Activated T-cell treated with anti-CD3 and anti-CD28 coated beads, Interleukin-2, amount 50 U/mL, for 24 hours (primary cell): ENCODE data around the gene ATG2B.

Experiments
- DNase-seq: peaks from one replicate; pipeline ENCODE4 v3.0.0-alpha.2; 2020
- H3K27ac Mint-ChIP-seq: 2 replicates; pipeline ENCODE4 v1.8.0; 2020; ENCODE audit warnings: mild to moderate bottlenecking, mixed read lengths
- H3K27me3 Mint-ChIP-seq: 2 replicates; pipeline ENCODE4 v1.8.0; 2020; ENCODE audit warnings: mixed read lengths
- H3K36me3 Mint-ChIP-seq: 2 replicates; pipeline ENCODE4 v1.8.0; 2020; ENCODE audit warnings: low read depth, mixed read lengths
- H3K4me1 Mint-ChIP-seq: 2 replicates; pipeline ENCODE4 v1.8.0; 2020; ENCODE audit warnings: low read depth, mixed read lengths
- H3K4me3 Mint-ChIP-seq: 2 replicates; pipeline ENCODE4 v1.8.0; 2020; ENCODE audit warnings: mild to moderate bottlenecking, moderate library complexity, mixed read lengths
- H3K9me3 Mint-ChIP-seq: 2 replicates; pipeline ENCODE4 v1.8.0; 2020; ENCODE audit warnings: mixed read lengths

ATG2B gene

GRCh38 chr14:96390965-96391292, 27.8 kb upstream of the ATG2B start:
- Mint-ChIP-seq H3K9me3 (no peaks in the 10 kb centered on the region), H3K36me3 (peaks cover 7% of the 10 kb centered on the region), H3K4me3 (peak overlapping the region; percentile 86), H3K27me3 (peaks cover 4% of the 10 kb centered on the region), H3K27ac (peak overlapping the region; percentile 89), H3K4me1 (peaks cover 15% of the 10 kb centered on the region)
- DNase-seq = no peak

GRCh38 chr14:96385385-96385784, 22.2 kb upstream of the ATG2B start:
- Mint-ChIP-seq H3K36me3 (peaks cover 48% of the 10 kb centered on the region), H3K9me3 (no peaks in the 10 kb centered on the region), H3K4me3 (no peak overlapping the region), H3K27me3 (peaks cover 4% of the 10 kb centered on the region), H3K27ac (no peak overlapping the region), H3K4me1 (peaks cover 5% of the 10 kb centered on the region)
- no peak for DNase-seq

GRCh38 chr14:96384740-96385139, 21.6 kb upstream of the ATG2B start:
- Mint-ChIP-seq H3K36me3 (peaks cover 48% of the 10 kb centered on the region), H3K27me3 (no peaks in the 10 kb centered on the region), H3K4me1 (peaks cover 6% of the 10 kb centered on the region), H3K27ac (no peak overlapping the region), H3K9me3 (no peaks in the 10 kb centered on the region), H3K4me3 (no peak overlapping the region)
- no peak for DNase-seq

GRCh38 chr14:96384053-96384452, 20.9 kb upstream of the ATG2B start:
- no peak for DNase-seq
- H3K9me3 Mint-ChIP-seq = no peaks in the 10 kb centered on the region
- H3K4me3 Mint-ChIP-seq = no peak overlapping the region
- no peaks in the 10 kb centered on the region for H3K27me3 Mint-ChIP-seq
- H3K36me3 Mint-ChIP-seq = peaks cover 48% of the 10 kb centered on the region
- peaks cover 6% of the 10 kb centered on the region for H3K4me1 Mint-ChIP-seq
- H3K27ac Mint-ChIP-seq = no peak overlapping the region

GRCh38 chr14:96383445-96383844, 20.3 kb upstream of the ATG2B start:
- peaks cover 48% of the 10 kb centered on the region for H3K36me3 Mint-ChIP-seq

GRCh38 chr14:96380735-96381134, 17.6 kb upstream of the ATG2B start:
- peaks cover 39% of the 10 kb centered on the region for H3K36me3 Mint-ChIP-seq
- no peaks in the 10 kb centered on the region for H3K9me3 Mint-ChIP-seq
- DNase-seq = no peak
- peaks cover 8% of the 10 kb centered on the region for H3K4me1 Mint-ChIP-seq
- no peak overlapping the region for H3K4me3 Mint-ChIP-seq
- H3K27ac Mint-ChIP-seq = no peak overlapping the region
- no peaks in the 10 kb centered on the region for H3K27me3 Mint-ChIP-seq

More at GRCh38 chr14:96383445-96383844, 20.3 kb upstream of the ATG2B start:
- peaks cover 6% of the 10 kb centered on the region for H3K4me1 Mint-ChIP-seq
- no peak for DNase-seq
- H3K9me3 Mint-ChIP-seq = no peaks in the 10 kb centered on the region
- no peak overlapping the region for H3K27ac Mint-ChIP-seq
- H3K27me3 Mint-ChIP-seq = no peaks in the 10 kb centered on the region
- no peak overlapping the region for H3K4me3 Mint-ChIP-seq

- peaks cover 8% of the 10 kb centered on the region for H3K36me3 Mint-ChIP-seq
- H3K27ac Mint-ChIP-seq = no peak overlapping the region
- no peaks in the 10 kb centered on the region for H3K9me3 Mint-ChIP-seq
- H3K27me3 Mint-ChIP-seq = no peaks in the 10 kb centered on the region
- H3K4me3 Mint-ChIP-seq = no peak overlapping the region
- DNase-seq = no peak
- H3K4me1 Mint-ChIP-seq = peaks cover 9% of the 10 kb centered on the region
These were observed 13.0 kb upstream of the ATG2B start for GRCh38 chr14:96376093-96376492.

GRCh38 chr14:96373538-96373937, 10.4 kb upstream of the ATG2B start:
- H3K4me1 Mint-ChIP-seq = peaks cover 9% of the 10 kb centered on the region
- peaks cover 11% of the 10 kb centered on the region for H3K36me3 Mint-ChIP-seq
- H3K27ac Mint-ChIP-seq = no peak overlapping the region
- DNase-seq = no peak
- no peaks in the 10 kb centered on the region for H3K9me3 Mint-ChIP-seq
- no peaks in the 10 kb centered on the region for H3K27me3 Mint-ChIP-seq
- no peak overlapping the region for H3K4me3 Mint-ChIP-seq

GRCh38 chr14:96370528-96370927, 7.4 kb upstream of the ATG2B start:
- Mint-ChIP-seq H3K27ac (no peak overlapping the region), H3K4me3 (no peak overlapping the region), H3K27me3 (no peaks in the 10 kb centered on the region), H3K36me3 (peaks cover 12% of the 10 kb centered on the region), H3K4me1 (peaks cover 26% of the 10 kb centered on the region), H3K9me3 (no peaks in the 10 kb centered on the region)
- DNase-seq = no peak

GRCh38 chr14:96368534-96368933, 5.4 kb upstream of the ATG2B start:
- H3K4me3 Mint-ChIP-seq = no peak overlapping the region
- H3K27me3 Mint-ChIP-seq = no peaks in the 10 kb centered on the region
- peaks cover 14% of the 10 kb centered on the region for H3K36me3 Mint-ChIP-seq
- peaks cover 37% of the 10 kb centered on the region for H3K4me1 Mint-ChIP-seq
- no peaks in the 10 kb centered on the region for H3K9me3 Mint-ChIP-seq
- no peak overlapping the region for H3K27ac Mint-ChIP-seq
- DNase-seq = no peak

- H3K9me3 Mint-ChIP-seq = no peaks in the 10 kb centered on the region
- H3K36me3 Mint-ChIP-seq = peaks cover 27% of the 10 kb centered on the region
- peaks cover 55% of the 10 kb centered on the region for H3K4me1 Mint-ChIP-seq
- peak overlapping the region; percentile 87 for H3K4me3 Mint-ChIP-seq
- H3K27ac Mint-ChIP-seq = peak overlapping the region; percentile 9
- H3K27me3 Mint-ChIP-seq = no peaks in the 10 kb centered on the region
- DNase-seq = no peak
These were observed 1.8 kb upstream of the ATG2B start for GRCh38 chr14:96364962-96365361.

- Mint-ChIP-seq H3K9me3 (no peaks in the 10 kb centered on the region), H3K27ac (peak overlapping the region; percentile 79), H3K36me3 (peaks cover 26% of the 10 kb centered on the region), H3K27me3 (no peaks in the 10 kb centered on the region), H3K4me3 (peak overlapping the region; percentile 87), H3K4me1 (peaks cover 61% of the 10 kb centered on the region)
- no peak for DNase-seq
These were observed 703 bp upstream of the ATG2B start for GRCh38 chr14:96363751-96364336.

- H3K9me3 Mint-ChIP-seq = no peaks in the 10 kb centered on the region
- H3K27ac Mint-ChIP-seq = peak overlapping the region; percentile 91
- peak; percentile 46 for DNase-seq
- peak overlapping the region; percentile 92 for H3K4me3 Mint-ChIP-seq
- peaks cover 58% of the 10 kb centered on the region for H3K4me1 Mint-ChIP-seq
- no peaks in the 10 kb centered on the region for H3K27me3 Mint-ChIP-seq
- peaks cover 27% of the 10 kb centered on the region for H3K36me3 Mint-ChIP-seq
These were observed 823 bp downstream of the ATG2B start for GRCh38 chr14:96362071-96362964.

- H3K27ac Mint-ChIP-seq = no peak overlapping the region
These were observed 3.2 kb downstream of the ATG2B start for GRCh38 chr14:96359959-96360358.

GRCh38 chr14:96357216-96357615, 5.9 kb downstream of the ATG2B start:
- Mint-ChIP-seq H3K4me1 (peaks cover 47% of the 10 kb centered on the region), H3K36me3 (peaks cover 25% of the 10 kb centered on the region), H3K27me3 (no peaks in the 10 kb centered on the region), H3K4me3 (no peak overlapping the region), H3K27ac (no peak overlapping the region), H3K9me3 (no peaks in the 10 kb centered on the region)
- DNase-seq = no peak

More at GRCh38 chr14:96359959-96360358, 3.2 kb downstream of the ATG2B start:
- DNase-seq = no peak
- Mint-ChIP-seq H3K9me3 (no peaks in the 10 kb centered on the region), H3K27me3 (no peaks in the 10 kb centered on the region), H3K4me3 (no peak overlapping the region), H3K4me1 (peaks cover 51% of the 10 kb centered on the region), H3K36me3 (peaks cover 29% of the 10 kb centered on the region)
